ENCODE results near the gene DAAM2.

The DAAM2 gene

DNA sequence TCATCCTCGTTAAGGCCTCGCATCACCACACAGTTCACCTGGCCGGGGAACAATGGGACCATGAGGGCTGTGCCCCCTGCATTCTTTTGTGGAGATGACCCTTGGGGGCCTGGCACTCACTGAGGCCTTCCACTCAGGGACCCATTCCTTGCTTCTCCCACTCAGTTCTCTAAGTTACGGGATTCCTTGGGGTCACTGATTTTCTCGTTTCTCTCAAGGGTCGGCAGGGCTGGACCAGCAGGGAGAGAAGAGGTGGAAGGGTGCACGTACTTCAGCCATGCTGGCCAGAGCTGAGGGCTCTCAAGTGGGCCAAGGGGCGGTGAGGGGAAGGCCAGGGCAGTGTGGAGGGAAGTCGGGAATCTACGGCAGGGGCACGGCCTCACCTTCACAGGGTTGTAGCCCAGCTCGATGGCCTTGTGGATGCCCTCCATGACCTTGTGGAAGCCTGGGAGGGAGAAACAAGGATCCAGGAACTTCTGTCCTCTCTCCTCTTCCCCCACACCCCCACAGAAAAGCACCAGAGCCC, 121.3 kb downstream of the DAAM2 start:
- DNase-seq: no peak

DNA sequence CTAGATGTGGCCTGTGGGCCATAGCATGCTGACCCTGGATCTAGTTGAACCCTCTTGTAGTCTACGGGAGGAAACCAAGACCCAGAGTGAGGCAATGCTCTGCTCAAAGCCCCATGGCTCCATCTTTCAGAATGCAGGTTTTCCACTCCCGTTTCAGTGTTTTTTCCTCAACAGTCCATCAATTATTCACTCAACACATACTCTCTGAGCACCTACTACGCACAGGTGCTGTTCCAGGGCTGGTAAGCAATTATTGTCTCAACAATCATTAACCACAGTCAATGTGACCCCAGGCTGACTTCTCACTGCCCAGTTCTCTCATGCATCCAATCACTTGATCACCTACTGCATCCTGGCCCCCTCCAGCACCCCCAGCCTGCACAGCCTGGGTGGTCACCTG, 122.1 kb downstream of the DAAM2 start:
- DNase-seq: no peak

DNA sequence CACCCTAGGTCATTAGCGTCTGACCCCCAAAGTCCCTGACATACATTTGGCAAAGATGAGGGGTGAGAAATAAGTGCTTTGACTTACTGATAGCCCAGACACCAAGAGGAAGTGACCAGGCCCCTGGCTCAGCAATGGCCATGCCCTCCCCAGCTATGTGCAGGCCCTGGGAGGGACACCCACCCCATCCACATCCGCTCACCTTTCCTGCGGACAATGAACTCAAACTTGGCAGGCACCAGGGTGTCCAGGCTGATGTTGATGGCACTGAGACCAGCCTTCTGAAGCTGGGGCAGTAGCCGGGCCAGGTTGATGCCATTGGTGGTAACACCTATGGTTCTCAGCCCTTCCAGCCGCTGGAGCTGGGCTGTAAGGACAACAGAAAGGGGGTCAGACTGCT, 123.7 kb downstream of the DAAM2 start:
- no peak for DNase-seq

- DNase-seq: no peak
Observed at GRCh38 chr6:39917329-39917728, 125.2 kb downstream of the DAAM2 start.

DNA sequence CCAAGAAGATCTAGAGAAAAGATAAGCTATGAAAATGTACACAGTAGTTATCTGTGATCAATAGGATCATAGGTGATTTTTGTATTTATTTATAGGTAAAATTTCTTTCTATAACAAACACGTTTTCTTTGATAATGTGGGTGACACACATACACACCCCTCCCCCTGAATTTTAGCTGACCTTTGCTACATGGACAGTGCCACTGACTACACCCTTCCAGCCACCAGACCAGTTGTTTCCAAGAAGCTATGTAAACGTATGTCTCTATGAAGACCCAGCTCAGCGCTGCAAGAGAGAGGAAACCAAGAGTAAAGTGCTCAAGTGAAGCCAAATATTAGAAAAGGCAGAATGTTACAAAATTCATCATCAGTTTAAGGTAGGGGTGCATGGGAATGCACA, 125.8 kb downstream of the DAAM2 start:
- no peak for DNase-seq

- DNase-seq: no peak
Observed at GRCh38 chr6:39918831-39919230, 126.7 kb downstream of the DAAM2 start.

DNA sequence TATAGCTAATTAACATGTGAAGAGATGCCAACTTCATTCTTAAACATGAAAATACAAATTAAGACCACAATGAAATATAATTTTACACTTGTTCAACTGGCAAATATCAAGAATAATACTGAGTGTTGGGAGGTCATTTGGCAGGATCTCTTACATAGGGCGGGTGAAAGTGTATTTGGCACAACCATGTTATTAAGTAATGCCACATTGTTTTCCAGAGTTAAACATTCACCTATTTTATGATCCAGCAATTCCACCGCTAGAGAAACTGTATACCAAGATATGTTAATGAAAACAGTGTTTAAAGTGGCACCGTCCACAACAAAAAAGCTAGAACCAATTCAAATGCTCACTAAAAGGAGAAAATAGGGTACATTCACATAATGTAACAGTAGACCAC, 128.0 kb downstream of the DAAM2 start:
- DNase-seq: no peak

DNA sequence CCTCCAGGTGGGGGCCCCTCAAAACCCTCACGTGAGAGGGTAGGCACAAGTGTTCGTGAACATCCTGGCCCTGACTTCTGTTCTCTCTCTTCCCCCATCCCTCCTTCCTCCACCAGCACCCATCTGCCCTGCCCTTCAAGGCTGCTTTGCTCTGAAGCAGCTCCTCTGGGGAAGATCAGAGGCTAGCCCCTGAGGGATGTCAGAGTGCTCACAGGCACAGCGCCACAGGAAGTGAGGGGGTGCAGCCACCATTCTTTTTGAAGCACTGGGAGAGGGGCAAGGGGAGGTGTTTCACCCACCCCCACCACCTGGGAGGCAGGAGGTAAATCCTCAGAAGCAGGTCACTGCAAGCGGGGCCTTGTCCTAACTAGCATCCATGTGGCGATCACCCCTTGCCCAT, 130.6 kb downstream of the DAAM2 start:
- DNase-seq: no peak

GRCh38 chr6:39923394-39923793, 131.2 kb downstream of the DAAM2 start:
- no peak for DNase-seq

DNA sequence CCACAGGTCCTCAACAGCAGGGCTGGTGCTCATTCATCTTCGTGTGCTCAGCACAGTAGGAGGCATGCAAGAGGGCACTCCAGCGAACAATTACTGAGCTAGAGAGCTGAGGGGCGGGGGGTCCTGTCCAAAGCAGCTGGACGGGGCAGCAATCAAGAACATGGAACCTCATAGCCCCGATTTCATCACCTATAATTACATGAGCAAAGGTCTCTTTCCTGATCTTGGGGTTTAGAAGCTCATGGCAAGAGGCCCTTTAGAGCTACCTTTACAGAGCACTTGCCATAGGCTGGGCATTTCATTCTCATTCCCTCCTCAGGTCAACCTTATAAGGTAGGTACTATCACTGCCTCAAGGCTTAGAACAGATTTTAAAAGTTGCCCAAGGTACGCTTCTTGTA, 131.7 kb downstream of the DAAM2 start:
- DNase-seq: no peak

DNA sequence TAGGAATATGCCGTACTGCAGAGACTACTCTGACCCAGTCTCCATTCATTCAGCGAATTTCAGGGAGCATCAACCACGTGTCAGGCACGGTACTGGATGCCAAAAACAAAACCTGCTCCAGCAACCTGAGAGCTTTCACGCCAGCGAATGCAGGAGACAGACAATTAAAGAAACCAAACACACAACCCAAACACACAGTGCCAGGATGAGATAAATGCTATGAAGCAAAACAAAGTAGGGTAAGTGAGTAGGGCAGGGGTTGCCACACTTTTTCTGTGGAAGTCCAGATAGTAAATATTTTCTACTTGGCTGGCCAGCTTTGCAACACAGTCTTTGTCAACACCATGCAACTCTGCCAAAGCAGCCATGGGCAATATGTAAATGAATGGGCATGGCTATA, 132.1 kb downstream of the DAAM2 start:
- no peak for DNase-seq

- DNase-seq: no peak
Observed at GRCh38 chr6:39925191-39925930, 133.2 kb downstream of the DAAM2 start.

DNA sequence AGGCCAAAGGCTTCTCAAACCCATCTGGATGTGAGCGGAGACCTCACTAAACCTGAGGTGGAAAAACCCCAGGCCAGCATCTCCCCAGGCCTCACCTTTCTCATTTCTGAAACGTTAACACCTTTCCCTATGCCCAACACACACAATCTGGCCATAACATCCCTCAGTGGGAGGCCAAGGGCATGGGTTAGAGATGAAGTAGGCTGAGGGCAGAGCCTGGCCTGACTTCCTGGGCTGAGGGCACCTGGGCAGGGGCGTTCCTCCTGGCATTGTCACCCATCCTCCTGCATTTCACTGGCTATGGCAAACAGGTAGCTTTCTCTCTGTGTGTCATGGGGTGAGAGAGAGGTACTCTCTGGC, 133.7 kb downstream of the DAAM2 start:
- no peak for DNase-seq

GRCh38 chr6:39926668-39927067, 134.5 kb downstream of the DAAM2 start:
- no peak for DNase-seq

GRCh38 chr6:39927159-39927558, 135.0 kb downstream of the DAAM2 start:
- no peak for DNase-seq

DNA sequence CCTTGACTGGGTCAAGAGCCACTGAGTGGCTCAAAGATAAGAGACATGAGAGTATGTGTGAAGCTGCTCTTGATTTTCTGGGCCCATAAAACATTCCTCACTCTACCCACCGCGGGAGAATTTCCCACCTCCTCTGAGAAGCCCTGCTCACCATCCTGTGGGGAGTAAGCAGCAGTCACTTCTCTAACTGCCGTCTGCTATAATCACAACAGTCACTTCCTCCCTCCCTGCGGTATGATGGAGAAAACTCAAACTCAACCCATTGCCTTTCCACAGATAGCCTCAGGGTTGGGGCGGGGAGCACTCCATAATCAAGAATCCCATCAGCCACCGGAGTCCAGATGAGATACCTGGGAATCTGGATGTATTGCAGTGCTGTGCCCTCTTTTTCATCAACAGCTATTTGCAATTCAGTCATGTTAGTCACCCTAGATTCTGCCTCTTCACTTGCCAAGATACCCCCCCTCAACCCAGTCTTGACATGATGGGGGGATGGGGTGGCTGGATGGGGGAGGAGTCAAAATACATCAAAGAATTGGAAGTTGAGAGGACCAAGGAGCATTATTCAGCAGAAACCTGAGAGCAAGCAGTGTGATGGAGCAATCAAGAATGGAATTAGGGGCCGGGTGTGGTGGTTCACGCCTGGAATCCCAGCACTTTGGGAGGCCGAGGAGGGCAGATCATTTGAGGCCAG, 137.0 kb downstream of the DAAM2 start:
- no peak for DNase-seq

- no peak for DNase-seq
Observed at GRCh38 chr6:39929733-39930461, 137.7 kb downstream of the DAAM2 start.

DNA sequence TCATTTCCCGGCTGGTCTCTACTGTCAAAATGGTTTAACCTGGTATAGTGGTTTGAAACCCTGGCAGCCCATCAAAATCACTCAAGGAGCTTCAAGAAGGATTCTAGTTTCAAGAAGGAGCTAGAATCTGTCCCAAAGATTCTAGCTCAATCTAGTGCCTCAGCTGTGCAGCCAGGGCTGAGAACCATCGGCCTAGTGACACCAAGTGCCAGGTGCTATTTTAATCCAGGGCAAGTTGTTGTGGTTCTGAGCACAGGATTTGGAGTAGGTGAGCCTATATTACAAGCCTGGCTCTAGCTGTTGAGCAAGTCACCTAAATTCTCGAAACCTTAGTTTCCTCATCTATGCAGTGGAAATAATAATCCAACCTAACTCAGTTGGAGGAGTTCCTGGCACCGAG, 138.4 kb downstream of the DAAM2 start:
- DNase-seq: no peak

DNA sequence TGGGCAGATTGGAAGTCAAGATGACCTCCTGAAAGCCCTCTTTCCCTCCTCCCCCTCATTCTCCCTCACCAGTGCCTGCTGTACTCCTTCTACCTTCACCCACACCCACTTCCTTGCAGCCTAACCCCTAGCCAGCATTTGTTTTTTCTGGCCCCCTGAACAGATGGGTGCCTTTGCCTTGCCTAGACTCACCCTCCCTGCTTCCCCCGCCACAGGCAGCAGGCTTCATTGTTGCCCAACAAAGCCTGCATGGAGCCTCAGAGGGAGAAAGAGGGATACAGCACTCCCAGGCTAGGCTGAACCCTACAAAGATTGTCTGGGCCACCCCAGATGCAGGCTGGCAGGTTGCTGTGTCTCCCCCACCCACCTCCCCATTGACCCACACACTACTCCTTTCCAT, 139.4 kb downstream of the DAAM2 start:
- no peak for DNase-seq

GRCh38 chr6:39932386-39932910, 140.3 kb downstream of the DAAM2 start:
- no peak for DNase-seq

DNA sequence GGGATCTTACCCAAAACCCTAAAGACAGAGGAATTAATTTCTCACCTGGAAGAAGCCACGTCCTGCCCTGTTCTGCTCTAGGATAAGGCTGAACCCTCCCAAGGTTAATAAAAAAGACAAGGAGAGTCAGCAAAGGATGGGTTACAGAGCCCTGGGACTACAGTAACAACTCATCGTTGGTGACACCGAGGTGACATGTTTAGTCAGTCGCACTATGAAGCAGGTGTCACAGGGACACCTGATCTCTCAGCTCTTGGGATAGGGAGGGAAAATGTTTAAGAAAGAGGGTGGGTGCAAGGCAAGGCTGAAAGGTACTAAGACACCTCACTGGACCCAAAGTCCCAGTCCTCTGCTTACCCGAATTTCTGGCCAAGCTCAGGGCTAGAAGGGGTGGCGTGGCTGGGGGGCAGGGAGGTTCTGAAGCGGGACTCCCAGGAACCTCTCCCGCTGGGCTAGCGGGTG, 141.5 kb downstream of the DAAM2 start:
- no peak for DNase-seq

GRCh38 chr6:39934131-39934757, 142.1 kb downstream of the DAAM2 start, which contains the start of gene MOCS1:
MOCS1 (minus strand) TSS chr6:39934462; CDS start chr6:39934417, 45 bp downstream.
- DNase-seq: peak in 3 of 6 experiments; percentile 14 to 39 (median 30)

GRCh38 chr6:39935241-39935640, 143.1 kb downstream of the DAAM2 start:
- DNase-seq: no peak
